Measurements from ENCODE around the gene TNFAIP8L1. TPM values are rescaled to one million over a fixed set of nuclear protein-coding genes. Genes with fewer than 3 reads are reported as not detected.
A peak's percentile ranks its signal among the peaks of the same experiment; 100 is the strongest.

Gene TNFAIP8L1
- total RNA-seq, result 1 to 10 TPM; 3.8 to 9.5 (median 7.8) TPM

DNA sequence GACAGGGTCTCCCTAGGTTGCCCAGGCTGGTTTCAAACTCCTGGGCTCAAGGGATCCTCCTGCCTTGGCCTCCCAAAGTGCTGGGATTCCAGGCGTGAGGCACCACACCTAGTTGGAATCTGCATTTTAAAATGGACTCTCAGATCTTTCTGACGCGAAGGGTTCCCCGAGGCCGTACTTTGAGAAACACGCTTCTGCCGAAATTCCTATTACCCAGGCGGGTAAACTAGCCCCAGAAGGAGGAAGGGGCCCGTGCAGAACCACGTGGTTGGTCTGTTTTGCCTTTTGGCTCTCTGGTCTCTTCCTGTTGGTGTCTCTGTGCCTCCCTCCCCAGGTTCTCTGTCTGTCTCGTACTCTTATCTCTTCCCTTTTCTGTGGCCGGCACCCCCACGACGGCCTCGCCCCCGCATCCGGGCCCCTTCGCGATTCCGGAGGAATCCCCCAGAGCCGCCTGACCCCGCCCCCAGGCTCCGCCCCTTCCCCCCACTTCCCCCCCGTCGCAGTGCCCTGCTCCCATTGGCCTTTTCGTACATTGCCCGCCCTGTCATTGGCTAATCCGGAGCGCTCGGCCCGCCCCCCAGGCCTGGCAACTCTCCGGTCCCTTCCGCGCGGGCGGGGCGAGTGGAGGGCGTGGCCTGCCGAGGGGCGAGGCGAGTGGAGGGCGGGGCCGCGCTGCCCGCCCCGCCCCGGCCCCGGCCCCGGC lies at the start of gene TNFAIP8L1:
TNFAIP8L1 (plus strand) TSS at position 689 of the 703 bp plus-strand sequence. CDS start 12,354 bp downstream, outside the sequence.
- Histone ChIP-seq H3K4me3 (replicated peaks in 1 of 3) (peak within 1 kb of the TSS in 1 of 3 donors; percentile 45), H3K27ac (peak within 1 kb of the TSS; percentile 8 to 68 (median 49)), H3K9me3 (no peaks in the 10 kb centered on the region), H3K36me3 (no peaks in the 10 kb centered on the region), H3K27me3 (no peaks in the 10 kb centered on the region), H3K4me1 (peaks cover 8 to 16% of the 10 kb centered on the region in 2 donors)
- WGBS, 2 donors, result 8 to 9% methylated on average over 25 to 27 of the region's 49 CpGs
- peak; percentile 93 to 94 for DNase-seq
- intact Hi-C loops (cut with DNase I), result loop anchor here (5.0 kb wide), 2 partner anchors 62 to 82 kb away; partner anchors contain the start of gene SEMA6B
- TF ChIP-seq CTCF (IDR thresholded peaks at IDR 0.05) (no peak), POLR2A (IDR thresholded peaks at IDR 0.05) (peak in 1 of 2 donors; percentile 7)

GRCh38 chr19:4589579-4590410 lies 49.5 kb upstream of the TNFAIP8L1 start:
- H3K4me3 ChIP-seq (replicated peaks in 1 of 3), result no peak overlapping the region
- intact Hi-C loops (cut with DNase I), result no loop called here
- no peak for DNase-seq
- peaks cover 0 to under 1% of the 10 kb centered on the region in 2 donors for H3K4me1 ChIP-seq
- WGBS, 2 donors, result 63 to 68% methylated on average over 11 of the region's 11 CpGs
- H3K36me3 ChIP-seq, result no peaks in the 10 kb centered on the region
- no peaks in the 10 kb centered on the region for H3K9me3 ChIP-seq
- TF ChIP-seq POLR2A (IDR thresholded peaks at IDR 0.05), result no peak
- peak in 3 of 6 experiments; percentile 11 to 21 (median 20) for TF ChIP-seq CTCF (IDR thresholded peaks at IDR 0.05)
- H3K27me3 ChIP-seq, result peaks cover 3% of the 10 kb centered on the region
- H3K27ac ChIP-seq, result no peak overlapping the region

GRCh38 chr19:4590559-4590958 lies 48.8 kb upstream of the TNFAIP8L1 start:
- Histone ChIP-seq H3K27me3 (no peaks in the 10 kb centered on the region), H3K4me3 (replicated peaks in 1 of 3) (no peak overlapping the region), H3K4me1 (no peaks in the 10 kb centered on the region), H3K27ac (no peak overlapping the region), H3K9me3 (no peaks in the 10 kb centered on the region), H3K36me3 (no peaks in the 10 kb centered on the region)
- DNase-seq, result no peak
- intact Hi-C loops (cut with DNase I), result no loop called here
- 83% methylated on average over 8 to 9 of the region's 9 CpGs for WGBS, 2 donors
- TF ChIP-seq CTCF (IDR thresholded peaks at IDR 0.05) (no peak), POLR2A (IDR thresholded peaks at IDR 0.05) (no peak)

- Histone ChIP-seq H3K27ac (no peak overlapping the region), H3K27me3 (peaks cover 4% of the 10 kb centered on the region), H3K36me3 (no peaks in the 10 kb centered on the region), H3K9me3 (no peaks in the 10 kb centered on the region), H3K4me3 (replicated peaks in 1 of 3) (no peak overlapping the region), H3K4me1 (no peaks in the 10 kb centered on the region)
- TF ChIP-seq CTCF (IDR thresholded peaks at IDR 0.05) (no peak), POLR2A (IDR thresholded peaks at IDR 0.05) (no peak)
- 45 to 53% methylated on average over 6 of the region's 6 CpGs for WGBS, 2 donors
- intact Hi-C loops (cut with DNase I), result no loop called here
- no peak for DNase-seq
Observed at GRCh38 chr19:4591320-4591719, 48.0 kb upstream of the TNFAIP8L1 start.

Data from thyroid gland (tissue), 4 donors.